ENCODE measurements around the gene RBMS3. TPM values are rescaled to one million over a fixed set of nuclear protein-coding genes. Genes with fewer than 3 reads are reported as not detected.

Gene RBMS3
- total and polyA plus RNA-seq, 2 of the 8 experiments (the other 6 are each of a cell fraction or from before 2014, with no cell fraction given) = 3.7 to 6.9 TPM

- Histone ChIP-seq H4K91ac (replicated peaks; ENCODE audit: insufficient read length, low read length) (no peak overlapping the region), H2AFZ (ENCODE audit: low read length) (no peak overlapping the region), H2BK5ac (ENCODE audit: low read depth, low read length) (no peak overlapping the region), H3K79me1 (ENCODE audit: low read depth, low read length) (no peaks in the 10 kb centered on the region), H3K4me1 (replicated peaks in 1 of 4; ENCODE audit: control insufficient read depth in 3 of 4, insufficient read depth in 4 of 4, low read length in 3 of 4) (peaks cover 0 to 3% (median 2%) of the 10 kb centered on the region in 4 experiments; a peak in 2 of 7 replicates), H2BK12ac (ENCODE audit: low read depth, low read length) (no peak overlapping the region), H3K27me3 (replicated peaks in 1 of 4; ENCODE audit: control insufficient read depth in 3 of 4, extremely low read depth in 1 of 4, insufficient read depth in 3 of 4, low read length in 3 of 4) (no peaks in the 10 kb centered on the region), H3K4me2 (ENCODE audit: insufficient read depth in 1 of 2, low read depth in 2 of 2, low read length in 2 of 2) (no peak overlapping the region), H3K4ac (replicated peaks; ENCODE audit: insufficient read length, low read depth, low read length) (no peak overlapping the region), H3K23me2 (ENCODE audit: low read depth, low read length) (no peaks in the 10 kb centered on the region), H3K27ac (ENCODE audit: low read depth, low read length) (no peak overlapping the region), H4K8ac (ENCODE audit: extremely low read depth, insufficient read depth, low read length) (no peak overlapping the region), H2BK20ac (ENCODE audit: low read length) (no peak overlapping the region), H3K18ac (ENCODE audit: extremely low read depth, low read length) (no peak overlapping the region), H3K14ac (ENCODE audit: insufficient read length) (no peak overlapping the region), H3K56ac (replicated peaks; ENCODE audit: insufficient read length, low read depth, low read length) (no peak overlapping the region), H2BK120ac (replicated peaks; ENCODE audit: low read depth, low read length) (no peak overlapping the region), H2AK5ac (ENCODE audit: low read depth, low read length) (no peak overlapping the region), H3K79me2 (ENCODE audit: control insufficient read depth in 1 of 2, insufficient read depth in 2 of 2, low read length in 2 of 2) (no peaks in the 10 kb centered on the region), H3K9ac (replicated peaks in 1 of 4; ENCODE audit: extremely low read depth in 1 of 4, low read depth in 3 of 4, low read length in 3 of 4) (no peak overlapping the region), H3K4me3 (ENCODE audit: extremely low read depth in 1 of 4, insufficient read depth in 2 of 4, low read depth in 3 of 4, low read length in 4 of 4) (no peak overlapping the region), H3K23ac (ENCODE audit: insufficient read length) (no peak overlapping the region), H3K36me3 (ENCODE audit: control insufficient read depth in 2 of 4, insufficient read depth in 4 of 4, low read length in 3 of 4) (no peaks in the 10 kb centered on the region), H4K20me1 (replicated peaks in 1 of 2; ENCODE audit: control insufficient read depth in 1 of 2, insufficient read depth in 2 of 2, low read length in 2 of 2) (no peaks in the 10 kb centered on the region), H3K9me3 (ENCODE audit: insufficient read depth in 2 of 2, low read depth in 1 of 2, low read length in 1 of 2) (no peaks in the 10 kb centered on the region), H4K5ac (ENCODE audit: insufficient read length, low read depth, low read length) (no peak overlapping the region), H2BK15ac (ENCODE audit: low read length) (no peak overlapping the region)
- CTCF ChIA-PET (ENCODE audit: partially characterized antibody) = no interaction called here
- FAIRE-seq = no peak
- TF ChIP-seq SIX5 (IDR thresholded peaks at IDR 0.05; ENCODE audit: low read depth, low read length) = no peak
- no peak for TF ChIP-seq BACH1 (IDR thresholded peaks at IDR 0.05; ENCODE audit: low read length)
- no peak for TF ChIP-seq KDM5A (IDR thresholded peaks at IDR 0.05; ENCODE audit: low read length)
- no peak for TF ChIP-seq KDM4A (IDR thresholded peaks at IDR 0.05; ENCODE audit: low read depth, low read length, severe bottlenecking)
- 92% methylated on average over 3 of the region's 3 CpGs; no CpG with 5 or more reads in 1 of the 2 experiments for WGBS, 2 experiments (ENCODE audit: extremely low coverage in 1 of 2, insufficient coverage in 1 of 2, insufficient read length in 1 of 2, insufficient replicate concordance in 2 of 2, low coverage in 1 of 2, low lambda C conversion rate in 2 of 2, missing lambda C conversion rate in 1 of 2)
- no peak for DNase-seq (ENCODE audit: low read depth in 1 of 2, low spot score in 2 of 2)
- POLR2A ChIA-PET (ENCODE audit: partially characterized antibody) = no interaction called here
These were observed 5.6 kb upstream of the RBMS3 start for GRCh38 chr3:29275309-29275708.
